Stimulated activated naive CD8-positive, alpha-beta T cell treated with anti-CD3 and anti-CD28 coated beads, Interleukin-15, Interleukin-2, amounts not matched to agents 100 ng/mL and 50 ng/mL, for 24 hours (primary cell): ENCODE results near the gene ELP4.

Experiments
- H3K27ac Mint-ChIP-seq: one replicate; pipeline ENCODE4 v1.8.0; 2021; ENCODE audit warnings: mild to moderate bottlenecking, mixed read lengths
- H3K27me3 Mint-ChIP-seq: one replicate; pipeline ENCODE4 v1.8.0; 2021; ENCODE audit warnings: mixed read lengths
- H3K36me3 Mint-ChIP-seq: one replicate; pipeline ENCODE4 v1.8.0; 2021; ENCODE audit warnings: low read depth, mixed read lengths
- H3K4me1 Mint-ChIP-seq: one replicate; pipeline ENCODE4 v1.8.0; 2021; ENCODE audit warnings: low read depth, mixed read lengths
- H3K4me3 Mint-ChIP-seq: one replicate; pipeline ENCODE4 v1.8.0; 2021; ENCODE audit warnings: mild to moderate bottlenecking, mixed read lengths
- H3K9me3 Mint-ChIP-seq: one replicate; pipeline ENCODE4 v1.8.0; 2021; ENCODE audit warnings: mixed read lengths

Gene ELP4

GRCh38 chr11:31814176-31814868 lies 304.8 kb downstream of the ELP4 start:
- peaks cover 51% of the 10 kb centered on the region for H3K4me1 Mint-ChIP-seq
- peak overlapping the region; percentile 17 for H3K4me3 Mint-ChIP-seq
- no peak overlapping the region for H3K27ac Mint-ChIP-seq

GRCh38 chr11:31815711-31816467 lies 306.3 kb downstream of the ELP4 start:
- peaks cover 40% of the 10 kb centered on the region for H3K4me1 Mint-ChIP-seq
- H3K9me3 Mint-ChIP-seq, result no peaks in the 10 kb centered on the region
- no peaks in the 10 kb centered on the region for H3K36me3 Mint-ChIP-seq
- peaks cover 73% of the 10 kb centered on the region for H3K27me3 Mint-ChIP-seq
- H3K27ac Mint-ChIP-seq, result no peak overlapping the region
- H3K4me3 Mint-ChIP-seq, result peak overlapping the region; percentile 71

More at GRCh38 chr11:31814176-31814868, 304.8 kb downstream of the ELP4 start:
- Mint-ChIP-seq H3K36me3 (peaks cover 4% of the 10 kb centered on the region), H3K9me3 (no peaks in the 10 kb centered on the region), H3K27me3 (peaks cover 70% of the 10 kb centered on the region)

- Mint-ChIP-seq H3K9me3 (no peaks in the 10 kb centered on the region), H3K36me3 (no peaks in the 10 kb centered on the region), H3K27me3 (peaks cover 75% of the 10 kb centered on the region), H3K4me3 (peak overlapping the region; percentile 71), H3K4me1 (peaks cover 34% of the 10 kb centered on the region), H3K27ac (no peak overlapping the region)
These were observed 307.0 kb downstream of the ELP4 start for GRCh38 chr11:31816468-31817053.

- Mint-ChIP-seq H3K27ac (peak overlapping the region; percentile 32), H3K4me3 (peak overlapping the region; percentile 64), H3K36me3 (no peaks in the 10 kb centered on the region), H3K4me1 (peaks cover 30% of the 10 kb centered on the region), H3K9me3 (no peaks in the 10 kb centered on the region), H3K27me3 (peaks cover 76% of the 10 kb centered on the region)
These were observed 307.6 kb downstream of the ELP4 start for GRCh38 chr11:31817054-31817620.

- Mint-ChIP-seq H3K9me3 (no peaks in the 10 kb centered on the region), H3K4me3 (no peak overlapping the region), H3K27ac (no peak overlapping the region), H3K4me1 (peaks cover 24% of the 10 kb centered on the region), H3K27me3 (peaks cover 78% of the 10 kb centered on the region), H3K36me3 (no peaks in the 10 kb centered on the region)
These were observed 308.3 kb downstream of the ELP4 start for GRCh38 chr11:31817621-31818424.

GRCh38 chr11:31818425-31818755 lies 308.8 kb downstream of the ELP4 start:
- Mint-ChIP-seq H3K4me1 (peaks cover 22% of the 10 kb centered on the region), H3K36me3 (no peaks in the 10 kb centered on the region), H3K4me3 (no peak overlapping the region), H3K27me3 (peaks cover 81% of the 10 kb centered on the region), H3K9me3 (no peaks in the 10 kb centered on the region), H3K27ac (no peak overlapping the region)

GRCh38 chr11:31818874-31819331 lies 309.3 kb downstream of the ELP4 start:
- H3K4me3 Mint-ChIP-seq, result no peak overlapping the region
- H3K9me3 Mint-ChIP-seq, result no peaks in the 10 kb centered on the region
- peaks cover 18% of the 10 kb centered on the region for H3K4me1 Mint-ChIP-seq

GRCh38 chr11:31819621-31820437 lies 310.3 kb downstream of the ELP4 start:
- Mint-ChIP-seq H3K4me3 (no peak overlapping the region), H3K9me3 (no peaks in the 10 kb centered on the region), H3K36me3 (no peaks in the 10 kb centered on the region), H3K4me1 (peaks cover 21% of the 10 kb centered on the region), H3K27me3 (peaks cover 83% of the 10 kb centered on the region), H3K27ac (no peak overlapping the region)

More at GRCh38 chr11:31818874-31819331, 309.3 kb downstream of the ELP4 start:
- Mint-ChIP-seq H3K36me3 (no peaks in the 10 kb centered on the region), H3K27ac (no peak overlapping the region), H3K27me3 (peaks cover 81% of the 10 kb centered on the region)

- H3K4me1 Mint-ChIP-seq, result peaks cover 17% of the 10 kb centered on the region
- peaks cover 83% of the 10 kb centered on the region for H3K27me3 Mint-ChIP-seq
- no peak overlapping the region for H3K4me3 Mint-ChIP-seq
- no peak overlapping the region for H3K27ac Mint-ChIP-seq
- H3K9me3 Mint-ChIP-seq, result no peaks in the 10 kb centered on the region
- no peaks in the 10 kb centered on the region for H3K36me3 Mint-ChIP-seq
These were observed 310.9 kb downstream of the ELP4 start for GRCh38 chr11:31820438-31820818.

- Mint-ChIP-seq H3K9me3 (no peaks in the 10 kb centered on the region), H3K27ac (no peak overlapping the region), H3K36me3 (peaks cover under 1% of the 10 kb centered on the region), H3K27me3 (peaks cover 82% of the 10 kb centered on the region), H3K4me3 (no peak overlapping the region), H3K4me1 (peaks cover 14% of the 10 kb centered on the region)
These were observed 311.7 kb downstream of the ELP4 start for GRCh38 chr11:31821235-31821764.

GRCh38 chr11:31821766-31822165 lies 312.2 kb downstream of the ELP4 start:
- Mint-ChIP-seq H3K4me3 (no peak overlapping the region), H3K36me3 (peaks cover 3% of the 10 kb centered on the region), H3K9me3 (no peaks in the 10 kb centered on the region), H3K4me1 (peaks cover 15% of the 10 kb centered on the region), H3K27ac (no peak overlapping the region), H3K27me3 (peaks cover 85% of the 10 kb centered on the region)

GRCh38 chr11:31822175-31822926 lies 312.8 kb downstream of the ELP4 start:
- no peak overlapping the region for H3K4me3 Mint-ChIP-seq
- peaks cover 13% of the 10 kb centered on the region for H3K4me1 Mint-ChIP-seq
- peaks cover 82% of the 10 kb centered on the region for H3K27me3 Mint-ChIP-seq
- H3K9me3 Mint-ChIP-seq, result no peaks in the 10 kb centered on the region
- H3K36me3 Mint-ChIP-seq, result peaks cover 3% of the 10 kb centered on the region
- H3K27ac Mint-ChIP-seq, result no peak overlapping the region
